H1 (cell line): ENCODE results near the gene H6PD. TPM values are rescaled to one million over a fixed set of nuclear protein-coding genes. Genes with fewer than 3 reads are reported as not detected.
A peak's percentile ranks its signal among the peaks of the same experiment; 100 is the strongest.

Experiments
- CTCF ChIA-PET: fragments of 300-600 bp; sonication (Branson Sonifier 250); formaldehyde crosslinking; loops from one replicate; lab custom pipeline; 2021; ENCODE audit not compliant: partially characterized antibody; lab: Charles Lee
- POLR2A ChIA-PET: fragments of 300-600 bp; sonication (Branson Sonifier 250); formaldehyde crosslinking; loops from one replicate; lab custom pipeline; 2021; ENCODE audit warnings: inconsistent platforms; ENCODE audit not compliant: partially characterized antibody; lab: Charles Lee
- DNase-seq, 2 experiments: peaks; one replicate each; pipeline versions ENCODE4 v3.0.0 to v3.0.0-alpha.2; 2010 to 2022; ENCODE audit warnings: low spot score in 2 of 2, low read depth in 1 of 2, mixed read lengths in 1 of 2
- FAIRE-seq: peaks from 2 replicates; lab custom pipeline; 2011; peaks lifted over from hg19 to GRCh38; lab: Jason Lieb, UNC
- H2AFZ ChIP-seq: 2 replicates; pipeline ENCODE4 v1.8.1; 2012; ENCODE audit warnings: low read length, inconsistent platforms
- H2AK5ac ChIP-seq: 2 replicates; pipeline ENCODE4 v1.6.1; 2013; ENCODE audit warnings: low read depth, low read length
- H2BK120ac ChIP-seq: replicated peaks from 2 replicates; pipeline ENCODE3; 2013; ENCODE audit warnings: low read depth, low read length, inconsistent platforms
- H2BK12ac ChIP-seq: 2 replicates; pipeline ENCODE4 v1.6.1; 2013; ENCODE audit warnings: low read depth, low read length
- H2BK15ac ChIP-seq: 2 replicates; pipeline ENCODE4 v1.6.1; 2013; ENCODE audit warnings: low read length
- H2BK20ac ChIP-seq: 2 replicates; pipeline ENCODE4 v1.6.1; 2013; ENCODE audit warnings: low read length
- H2BK5ac ChIP-seq: 2 replicates; pipeline ENCODE4 v1.6.1; 2013; ENCODE audit warnings: low read depth, low read length
- H3K14ac ChIP-seq: 2 replicates; pipeline ENCODE4 v1.6.1; 2013; ENCODE audit warnings: inconsistent platforms; ENCODE audit not compliant: insufficient read length
- H3K18ac ChIP-seq: 2 replicates; pipeline ENCODE4 v1.6.1; 2013; ENCODE audit warnings: low read length; ENCODE audit errors: extremely low read depth
- H3K23ac ChIP-seq: 2 replicates; pipeline ENCODE4 v1.6.1; 2013; ENCODE audit warnings: inconsistent platforms; ENCODE audit not compliant: insufficient read length
- H3K23me2 ChIP-seq: 2 replicates; pipeline ENCODE4 v1.6.1; 2013; ENCODE audit warnings: low read depth, low read length
- H3K27ac ChIP-seq: 2 replicates; pipeline ENCODE4 v1.6.1; 2011; ENCODE audit warnings: low read depth, low read length, inconsistent platforms
- H3K27me3 ChIP-seq, 4 experiments: replicated peaks in 1 of 4; 1 replicate in 1 of 4; 2 replicates in 3 of 4; pipeline versions ENCODE4 v1.6.1 to v1.8.1; 2011 to 2013; ENCODE audit warnings: low read length in 3 of 4, mild to moderate bottlenecking in 3 of 4, inconsistent platforms in 2 of 4, mixed read lengths in 2 of 4, moderate library complexity in 1 of 4; ENCODE audit not compliant: control insufficient read depth in 3 of 4, insufficient read depth in 3 of 4; ENCODE audit errors: extremely low read depth in 1 of 4
- H3K36me3 ChIP-seq, 4 experiments: 2 replicates each; pipeline versions ENCODE4 v1.6.1 to v1.8.1; 2011 to 2013; ENCODE audit warnings: mild to moderate bottlenecking in 4 of 4, low read length in 3 of 4, moderate library complexity in 2 of 4, control low read depth in 1 of 4, inconsistent platforms in 1 of 4; ENCODE audit not compliant: insufficient read depth in 4 of 4, control insufficient read depth in 2 of 4
- H3K4ac ChIP-seq: replicated peaks from 2 replicates; pipeline ENCODE3; 2013; ENCODE audit warnings: low read length, low read depth, mixed read lengths, inconsistent platforms; ENCODE audit not compliant: insufficient read length
- H3K4me1 ChIP-seq, 4 experiments: replicated peaks in 1 of 4; 1 replicate in 1 of 4; 2 replicates in 3 of 4; pipeline versions ENCODE4 v1.6.1 to v1.8.1; 2011 to 2013; ENCODE audit warnings: low read length in 3 of 4, inconsistent platforms in 2 of 4, mixed read lengths in 1 of 4; ENCODE audit not compliant: insufficient read depth in 4 of 4, control insufficient read depth in 3 of 4
- H3K4me2 ChIP-seq, 2 experiments: 2 replicates each; pipeline versions ENCODE4 v1.6.1 to v1.8.1; 2011 to 2013; ENCODE audit warnings: low read depth in 2 of 2, low read length in 2 of 2, control low read depth in 1 of 2, inconsistent platforms in 1 of 2, mild to moderate bottlenecking in 1 of 2; ENCODE audit not compliant: insufficient read depth in 1 of 2
- H3K4me3 ChIP-seq, 4 experiments: fragments of 200-600, 300-600 bp in 1 of 4; sonication (generic), shearing (Covaris generic), sonication (Bioruptor Twin) in 1 of 4; 2 replicates each; pipeline versions ENCODE4 v1.5.1 to v1.8.1; 2011 to 2016; ENCODE audit warnings: low read length in 4 of 4, low read depth in 3 of 4, control low read depth in 2 of 4, inconsistent platforms in 2 of 4, mild to moderate bottlenecking in 2 of 4, mixed read lengths in 1 of 4, moderate library complexity in 1 of 4; ENCODE audit not compliant: insufficient read depth in 2 of 4; ENCODE audit errors: extremely low read depth in 1 of 4
- H3K56ac ChIP-seq: replicated peaks from 2 replicates; pipeline ENCODE3; 2013; ENCODE audit warnings: low read depth, mild to moderate bottlenecking, mixed read lengths, low read length, inconsistent platforms; ENCODE audit not compliant: insufficient read length
- H3K79me1 ChIP-seq: 2 replicates; pipeline ENCODE4 v1.6.1; 2013; ENCODE audit warnings: low read depth, low read length, control low read depth
- H3K79me2 ChIP-seq, 2 experiments: 2 replicates each; pipeline versions ENCODE4 v1.6.1 to v1.8.1; 2012 to 2013; ENCODE audit warnings: low read length in 2 of 2, mild to moderate bottlenecking in 2 of 2, inconsistent platforms in 1 of 2; ENCODE audit not compliant: insufficient read depth in 2 of 2, control insufficient read depth in 1 of 2
- H3K9ac ChIP-seq, 4 experiments: replicated peaks in 1 of 4; 1 replicate in 1 of 4; 2 replicates in 3 of 4; pipeline versions ENCODE4 v1.6.1 to v1.8.1; 2011 to 2013; ENCODE audit warnings: low read depth in 3 of 4, low read length in 3 of 4, control low read depth in 2 of 4, mild to moderate bottlenecking in 2 of 4, moderate library complexity in 2 of 4, inconsistent platforms in 1 of 4; ENCODE audit errors: extremely low read depth in 1 of 4
- H3K9me3 ChIP-seq, 2 experiments: 2 replicates each; pipeline versions ENCODE4 v1.6.1 to v1.8.1; 2012 to 2013; ENCODE audit warnings: mild to moderate bottlenecking in 2 of 2, moderate library complexity in 2 of 2, control low read depth in 1 of 2, inconsistent platforms in 1 of 2, low read depth in 1 of 2, low read length in 1 of 2, mixed read lengths in 1 of 2; ENCODE audit not compliant: insufficient read depth in 2 of 2
- H4K20me1 ChIP-seq, 2 experiments: replicated peaks in 1 of 2; 2 replicates each; pipeline versions ENCODE3 to v1.8.1; 2011 to 2013; ENCODE audit warnings: inconsistent platforms in 2 of 2, low read length in 2 of 2, mild to moderate bottlenecking in 1 of 2; ENCODE audit not compliant: insufficient read depth in 2 of 2, control insufficient read depth in 1 of 2
- H4K5ac ChIP-seq: 2 replicates; pipeline ENCODE4 v1.6.1; 2013; ENCODE audit warnings: low read length, low read depth, mixed read lengths, inconsistent platforms; ENCODE audit not compliant: insufficient read length
- H4K8ac ChIP-seq: 2 replicates; pipeline ENCODE4 v1.8.0; 2013; ENCODE audit warnings: mild to moderate bottlenecking, moderate library complexity, low read length, inconsistent platforms; ENCODE audit not compliant: insufficient read depth; ENCODE audit errors: extremely low read depth
- H4K91ac ChIP-seq: replicated peaks from 2 replicates; pipeline ENCODE3; 2013; ENCODE audit warnings: low read length, mixed read lengths, inconsistent platforms; ENCODE audit not compliant: insufficient read length
- BRCA1 ChIP-seq: IDR thresholded peaks from 2 replicates; pipeline ENCODE4 v1.6.1; 2012; ENCODE audit warnings: low read depth, low read length, improper control_type of control experiment
- CBX5 ChIP-seq: fragments of 300-800, 300-1000 bp; sonication (generic); IDR thresholded peaks from 2 replicates; pipeline ENCODE4 v1.7.1; 2016; ENCODE audit warnings: antibody characterized with exemption, low read length, low read depth
- EP300 ChIP-seq, 2 experiments: IDR thresholded peaks; 1 replicate in 1 of 2; 2 replicates in 1 of 2; pipeline ENCODE4 v1.6.1; 2011 to 2012; ENCODE audit warnings: low read depth in 2 of 2, low read length in 2 of 2, mild to moderate bottlenecking in 2 of 2, borderline replicate concordance in 1 of 2, inconsistent platforms in 1 of 2, moderate library complexity in 1 of 2
- EZH2 ChIP-seq: fragments of 200-600 bp; sonication (generic); IDR thresholded peaks from 2 replicates; pipeline ENCODE4 v1.7.1; 2012; ENCODE audit warnings: low read depth, mild to moderate bottlenecking, moderate library complexity, low read length, inconsistent platforms; ENCODE audit not compliant: severe bottlenecking
- KDM1A ChIP-seq: fragments of 200-600, 300-600 bp; sonication (generic); IDR thresholded peaks from 2 replicates; pipeline ENCODE4 v1.7.1; 2016; ENCODE audit warnings: mild to moderate bottlenecking, low read length, borderline replicate concordance
- MAFK ChIP-seq: IDR thresholded peaks from 2 replicates; pipeline ENCODE4 v1.6.1; 2012; ENCODE audit warnings: low read depth, mild to moderate bottlenecking, improper control_type of control experiment, low read length
- RAD21 ChIP-seq, 2 experiments: IDR thresholded peaks in 1 of 2; conservative IDR thresholded peaks in 1 of 2; 2 replicates each; pipeline ENCODE4 v1.6.1; 2011; ENCODE audit warnings: low read depth in 2 of 2, low read length in 2 of 2, improper control_type of control experiment in 1 of 2, inconsistent platforms in 1 of 2, mild to moderate bottlenecking in 1 of 2, moderate library complexity in 1 of 2
- SIX5 ChIP-seq: IDR thresholded peaks from 2 replicates; pipeline ENCODE4 v1.6.1; 2011; ENCODE audit warnings: mild to moderate bottlenecking, low read depth, low read length
- WGBS, 2 experiments: shearing (Covaris generic) in 1 of 2; methylation state at CpG; one replicate each; pipeline versions ENCODE4 v1.1.6 to v1.1.7; 2013 to 2015; ENCODE audit warnings: low lambda C conversion rate in 2 of 2, mixed read lengths in 2 of 2, inconsistent platforms in 1 of 2, low coverage in 1 of 2, missing lambda C conversion rate in 1 of 2; ENCODE audit not compliant: insufficient replicate concordance in 2 of 2, insufficient coverage in 1 of 2, insufficient read length in 1 of 2; ENCODE audit errors: extremely low coverage in 1 of 2, missing lambda C conversion rate in 1 of 2; 5-methylcytosine and 5-hydroxymethylcytosine counted together
- polyA plus RNA-seq, 7 experiments: library from polyadenylated mRNA; depleted of rRNA in 3 of 7; stranded (reverse) in 5 of 7; unstranded in 2 of 7; fragments of >200 nt in 5 of 7; fragments of 200-250 nt in 2 of 7; gene quantifications; 1 replicate in 5 of 7; 2 replicates in 1 of 7; 4 replicates in 1 of 7; pipeline versions ENCODE4 v1.2.1 to v1.2.3, GENCODE V29; 2011 to 2013; ENCODE audit warnings: missing spikeins in 2 of 7, mixed read lengths in 2 of 7
- total RNA-seq: library from RNA; stranded (reverse); fragmentation: NEBNext Ultra II Directional; extraction: Animal tissue kit (Norgen Biotek cat#: 25700); gene quantifications from 2 replicates; pipeline ENCODE4 v1.2.1, GENCODE V29; 2021
- TF ChIP-seq, protein P1 (sequence below), 3 experiments: IDR thresholded peaks; 1 replicate in 2 of 3; 2 replicates in 1 of 3; pipeline versions ENCODE4 v1.5.1 to v1.6.1; 2011; ENCODE audit warnings: low read length in 3 of 3, mild to moderate bottlenecking in 3 of 3, inconsistent platforms in 2 of 3, low read depth in 1 of 3, moderate library complexity in 1 of 3; ENCODE audit not compliant: insufficient read depth in 1 of 3; ENCODE audit errors: control extremely low read depth in 1 of 3

Gene H6PD
- total and polyA plus RNA-seq, 2 of the 8 experiments (the other 6 are each of a cell fraction or from before 2014, with no cell fraction given) = 3.6 to 3.8 TPM

DNA sequence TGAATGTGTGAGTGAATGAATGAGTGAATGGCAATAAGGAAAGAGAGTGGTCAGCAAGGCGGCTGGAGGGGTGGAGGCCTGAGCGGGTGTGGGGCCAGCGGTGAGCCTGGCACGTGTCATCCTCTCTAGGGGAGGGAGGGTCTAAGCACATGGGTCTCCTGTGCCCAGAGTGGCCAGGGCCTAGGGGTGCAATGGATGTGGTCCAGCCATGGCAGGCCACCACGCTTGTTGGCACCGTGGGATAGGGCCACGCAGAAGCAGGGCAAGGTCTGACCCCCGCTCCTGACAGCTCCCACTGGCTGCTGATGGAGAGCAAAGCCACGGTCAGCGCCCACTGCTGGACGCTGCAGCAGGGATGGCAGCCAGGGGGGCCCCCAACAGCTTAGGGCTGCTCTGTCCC is 38.6 kb downstream of the H6PD start:
- Histone ChIP-seq H3K27ac (no peak overlapping the region), H2AFZ (no peak overlapping the region), H3K18ac (no peak overlapping the region), H2BK120ac (no peak overlapping the region), H4K5ac (no peak overlapping the region), H2BK20ac (no peak overlapping the region), H3K4ac (no peak overlapping the region), H3K23ac (no peak overlapping the region), H2BK15ac (no peak overlapping the region), H4K8ac (no peak overlapping the region; the same call in 1 of the 2 replicates), H3K14ac (no peak overlapping the region), H3K27me3 (no peaks in the 10 kb centered on the region; a peak in 2 of 7 replicates), H3K79me2 (no peaks in the 10 kb centered on the region), H2BK12ac (no peak overlapping the region), H3K4me3 (no peak overlapping the region), H2AK5ac (no peak overlapping the region), H3K36me3 (no peaks in the 10 kb centered on the region), H3K4me1 (peaks cover 0 to 4% (median 3%) of the 10 kb centered on the region in 4 experiments; a peak in 5 of 7 replicates), H3K23me2 (no peaks in the 10 kb centered on the region), H3K4me2 (no peak overlapping the region), H4K20me1 (no peaks in the 10 kb centered on the region), H3K9ac (no peak overlapping the region), H3K9me3 (no peaks in the 10 kb centered on the region), H3K56ac (no peak overlapping the region), H2BK5ac (no peak overlapping the region), H3K79me1 (no peaks in the 10 kb centered on the region), H4K91ac (no peak overlapping the region)
- TF ChIP-seq, protein P1, sequence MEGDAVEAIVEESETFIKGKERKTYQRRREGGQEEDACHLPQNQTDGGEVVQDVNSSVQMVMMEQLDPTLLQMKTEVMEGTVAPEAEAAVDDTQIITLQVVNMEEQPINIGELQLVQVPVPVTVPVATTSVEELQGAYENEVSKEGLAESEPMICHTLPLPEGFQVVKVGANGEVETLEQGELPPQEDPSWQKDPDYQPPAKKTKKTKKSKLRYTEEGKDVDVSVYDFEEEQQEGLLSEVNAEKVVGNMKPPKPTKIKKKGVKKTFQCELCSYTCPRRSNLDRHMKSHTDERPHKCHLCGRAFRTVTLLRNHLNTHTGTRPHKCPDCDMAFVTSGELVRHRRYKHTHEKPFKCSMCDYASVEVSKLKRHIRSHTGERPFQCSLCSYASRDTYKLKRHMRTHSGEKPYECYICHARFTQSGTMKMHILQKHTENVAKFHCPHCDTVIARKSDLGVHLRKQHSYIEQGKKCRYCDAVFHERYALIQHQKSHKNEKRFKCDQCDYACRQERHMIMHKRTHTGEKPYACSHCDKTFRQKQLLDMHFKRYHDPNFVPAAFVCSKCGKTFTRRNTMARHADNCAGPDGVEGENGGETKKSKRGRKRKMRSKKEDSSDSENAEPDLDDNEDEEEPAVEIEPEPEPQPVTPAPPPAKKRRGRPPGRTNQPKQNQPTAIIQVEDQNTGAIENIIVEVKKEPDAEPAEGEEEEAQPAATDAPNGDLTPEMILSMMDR (IDR thresholded peaks at IDR 0.05; ENCODE audit: control extremely low read depth in 1 of 3, insufficient read depth in 1 of 3, low read depth in 1 of 3, low read length in 3 of 3) = peak in 2 of 3 experiments; percentile 16 to 35; a peak in 3 of 4 replicates
- TF ChIP-seq EZH2 (no peak), KDM1A (no peak), BRCA1 (no peak), EP300 (IDR thresholded peaks at IDR 0.05; ENCODE audit: borderline replicate concordance in 1 of 2, low read depth in 2 of 2, low read length in 2 of 2) (no peak), SIX5 (no peak), MAFK (no peak), RAD21 (IDR thresholded peaks at IDR 0.05 in 1 of 2, conservative IDR thresholded peaks at IDR 0.05 in 1 of 2; ENCODE audit: low read depth in 2 of 2, low read length in 2 of 2) (0 out of 4 replicates have a peak, but pooled peaks of 1 of the 2 experiments have one; percentile 3), CBX5 (no peak)
- FAIRE-seq = no peak
- ChIA-PET CTCF (interaction anchor here (0.7 to 3.1 kb wide), 4 partner anchors 12 to 299 kb away, joined by 3 to 20 read pairs (median 6); no protein-coding TSS in a partner anchor), POLR2A (no interaction called here)
- no peak for DNase-seq
- 89% methylated on average over 11 of the region's 11 CpGs; no CpG with 5 or more reads in 1 of the 2 experiments for WGBS, 2 experiments
